AML-193 (cell line): ENCODE results near the gene NDUFS4.
"Not testable (repeated sequence)": the region's sequence is repeated elsewhere in the genome, so short reads cannot be mapped to it uniquely, and the experiment has no call there.

Experiments used
- DNase-seq, 2 experiments: peaks; one replicate each; lab custom pipeline; 2025; lab: John Stamatoyannopoulos, UW

The NDUFS4 gene

GRCh38 chr5:53575831-53576230, 15.4 kb downstream of the NDUFS4 start:
- DNase-seq: no peak

GRCh38 chr5:53576674-53577073, 16.2 kb downstream of the NDUFS4 start:
- no peak for DNase-seq

GRCh38 chr5:53578854-53579253, 18.4 kb downstream of the NDUFS4 start:
- DNase-seq: no peak

- DNase-seq: no peak
Measured at GRCh38 chr5:53580547-53580946, 20.1 kb downstream of the NDUFS4 start.

GRCh38 chr5:53582225-53582624, 21.8 kb downstream of the NDUFS4 start:
- DNase-seq: no peak

- DNase-seq: no peak
Measured at GRCh38 chr5:53590759-53591158, 30.3 kb downstream of the NDUFS4 start.

GRCh38 chr5:53594419-53594818, 34.0 kb downstream of the NDUFS4 start:
- no peak for DNase-seq

GRCh38 chr5:53597894-53598293, 37.5 kb downstream of the NDUFS4 start:
- DNase-seq: no peak

- DNase-seq: no peak
Measured at GRCh38 chr5:53601570-53601969, 41.1 kb downstream of the NDUFS4 start.

- DNase-seq: no peak
Measured at GRCh38 chr5:53603009-53603687, 42.7 kb downstream of the NDUFS4 start.

GRCh38 chr5:53604309-53604708, 43.9 kb downstream of the NDUFS4 start:
- DNase-seq: no peak

GRCh38 chr5:53607886-53608285, 47.4 kb downstream of the NDUFS4 start:
- no peak for DNase-seq

GRCh38 chr5:53608897-53609296, 48.5 kb downstream of the NDUFS4 start:
- not testable (repeated sequence) for DNase-seq

GRCh38 chr5:53613061-53613460, 52.6 kb downstream of the NDUFS4 start:
- DNase-seq: no peak

GRCh38 chr5:53613536-53613935, 53.1 kb downstream of the NDUFS4 start:
- DNase-seq: peak in 1 of 2 experiments; percentile 13

- DNase-seq: no peak
Measured at GRCh38 chr5:53614376-53614885, 54.0 kb downstream of the NDUFS4 start.

GRCh38 chr5:53616939-53617549, 56.6 kb downstream of the NDUFS4 start:
- DNase-seq: no peak

- no peak for DNase-seq
Measured at GRCh38 chr5:53631251-53631650, 70.8 kb downstream of the NDUFS4 start.

GRCh38 chr5:53642061-53642460, 81.6 kb downstream of the NDUFS4 start:
- DNase-seq: no peak

- DNase-seq: no peak
Measured at GRCh38 chr5:53643445-53643844, 83.0 kb downstream of the NDUFS4 start.

GRCh38 chr5:53645078-53645477, 84.6 kb downstream of the NDUFS4 start:
- DNase-seq: no peak

GRCh38 chr5:53649352-53649751, 88.9 kb downstream of the NDUFS4 start:
- DNase-seq: no peak

- not testable (repeated sequence) for DNase-seq
Measured at GRCh38 chr5:53660573-53660972, 100.1 kb downstream of the NDUFS4 start.

- not testable (repeated sequence) for DNase-seq
Measured at GRCh38 chr5:53665313-53665712, 104.9 kb downstream of the NDUFS4 start.
